ENCODE results near the gene DTWD2. TPM values are rescaled to one million over a fixed set of nuclear protein-coding genes. Genes with fewer than 3 reads are reported as not detected.

DTWD2 gene
- total RNA-seq, 4 donors from 2014 or later: 7.9 to 14.2 (median 12.6) TPM

Small RNA genes lying within 50 kb of the gene (small RNA-seq; reads per million reads assigned to genes)
- 0 reads per million in 4 donors for gene RNU6-373P

Other genes starting within 250 kb of the DTWD2 start
- 100 to 1,000 TPM in 1 of 4 donors, 10 to 100 TPM in 3; 38.4 to 157 (median 48.2) TPM for gene DMXL1, start 82.5 kb upstream of the DTWD2 start, total RNA-seq

Data from gastroesophageal sphincter (tissue), 4 donors.